ENCODE data around the gene SND1.

The SND1 gene

GRCh38 chr7:127943541-127944521, 291.8 kb downstream of the SND1 start:
- Histone ChIP-seq H3K4me1 (ENCODE audit: insufficient read depth, low read length) (peaks cover 52% of the 10 kb centered on the region), H3K36me3 (ENCODE audit: insufficient read depth, low read length) (no peaks in the 10 kb centered on the region), H3K27me3 (ENCODE audit: insufficient read depth, low read length) (no peaks in the 10 kb centered on the region), H3K9me3 (ENCODE audit: low read length) (no peaks in the 10 kb centered on the region), H3K4me3 (ENCODE audit: low read length) (no peak overlapping the region), H2AFZ (ENCODE audit: low read depth, low read length) (no peak overlapping the region)

GRCh38 chr7:127946111-127946510, 294.1 kb downstream of the SND1 start:
- no peak overlapping the region for H2AFZ ChIP-seq (ENCODE audit: low read depth, low read length)
- peaks cover 56% of the 10 kb centered on the region for H3K4me1 ChIP-seq (ENCODE audit: insufficient read depth, low read length)
- H3K9me3 ChIP-seq (ENCODE audit: low read length) = no peaks in the 10 kb centered on the region
- no peaks in the 10 kb centered on the region for H3K27me3 ChIP-seq (ENCODE audit: insufficient read depth, low read length)
- H3K4me3 ChIP-seq (ENCODE audit: low read length) = no peak overlapping the region
- no peaks in the 10 kb centered on the region for H3K36me3 ChIP-seq (ENCODE audit: insufficient read depth, low read length)

GRCh38 chr7:127946847-127947246, 294.9 kb downstream of the SND1 start:
- Histone ChIP-seq H3K27me3 (ENCODE audit: insufficient read depth, low read length) (no peaks in the 10 kb centered on the region), H2AFZ (ENCODE audit: low read depth, low read length) (no peak overlapping the region), H3K4me1 (ENCODE audit: insufficient read depth, low read length) (peaks cover 50% of the 10 kb centered on the region), H3K9me3 (ENCODE audit: low read length) (no peaks in the 10 kb centered on the region), H3K36me3 (ENCODE audit: insufficient read depth, low read length) (no peaks in the 10 kb centered on the region), H3K4me3 (ENCODE audit: low read length) (no peak overlapping the region)

DNA sequence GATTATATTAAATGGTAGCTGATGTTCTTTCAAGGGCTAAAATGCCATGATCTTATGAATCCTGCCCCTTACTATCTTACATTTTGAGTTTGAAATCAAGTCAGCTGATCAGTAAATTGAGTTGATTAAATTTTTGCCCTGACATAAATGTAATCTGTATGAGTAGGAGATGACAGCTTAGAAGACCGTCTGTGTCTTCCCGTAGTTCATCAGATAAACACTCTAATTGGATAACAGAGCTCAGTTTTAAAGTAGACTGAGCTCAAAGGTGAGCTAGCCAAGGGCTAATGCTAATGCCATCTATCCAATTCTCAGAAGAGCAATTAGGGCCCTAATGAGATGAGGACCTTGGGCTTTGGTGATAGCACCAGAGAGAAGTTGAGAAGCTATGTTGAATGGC, 296.3 kb downstream of the SND1 start:
- H3K36me3 ChIP-seq (ENCODE audit: insufficient read depth, low read length) = no peaks in the 10 kb centered on the region
- no peaks in the 10 kb centered on the region for H3K9me3 ChIP-seq (ENCODE audit: low read length)
- H3K27me3 ChIP-seq (ENCODE audit: insufficient read depth, low read length) = no peaks in the 10 kb centered on the region
- no peak overlapping the region for H3K4me3 ChIP-seq (ENCODE audit: low read length)
- no peak overlapping the region for H2AFZ ChIP-seq (ENCODE audit: low read depth, low read length)
- H3K4me1 ChIP-seq (ENCODE audit: insufficient read depth, low read length) = peaks cover 45% of the 10 kb centered on the region

DNA sequence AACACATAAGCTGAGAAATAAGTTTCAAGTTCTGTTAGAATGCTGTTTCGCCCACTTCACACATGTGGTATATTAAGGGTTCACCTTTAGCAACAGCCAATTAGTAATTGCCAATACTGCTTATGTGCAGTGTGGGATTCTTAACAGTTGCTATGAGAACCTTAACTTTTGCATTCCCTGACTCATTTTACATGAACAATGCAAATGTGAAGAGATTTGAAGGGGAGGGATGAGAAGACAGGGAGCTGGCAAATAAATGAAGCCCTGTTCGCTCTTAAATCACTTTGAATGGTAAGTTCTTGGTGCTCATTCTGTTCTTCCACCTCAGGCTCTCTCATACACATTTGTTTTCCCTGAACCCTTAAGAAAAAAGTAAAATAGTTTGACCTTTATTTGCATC, 296.9 kb downstream of the SND1 start:
- no peak overlapping the region for H2AFZ ChIP-seq (ENCODE audit: low read depth, low read length)
- H3K36me3 ChIP-seq (ENCODE audit: insufficient read depth, low read length) = no peaks in the 10 kb centered on the region
- H3K27me3 ChIP-seq (ENCODE audit: insufficient read depth, low read length) = no peaks in the 10 kb centered on the region
- H3K4me3 ChIP-seq (ENCODE audit: low read length) = no peak overlapping the region
- H3K4me1 ChIP-seq (ENCODE audit: insufficient read depth, low read length) = peaks cover 39% of the 10 kb centered on the region
- no peaks in the 10 kb centered on the region for H3K9me3 ChIP-seq (ENCODE audit: low read length)

DNA sequence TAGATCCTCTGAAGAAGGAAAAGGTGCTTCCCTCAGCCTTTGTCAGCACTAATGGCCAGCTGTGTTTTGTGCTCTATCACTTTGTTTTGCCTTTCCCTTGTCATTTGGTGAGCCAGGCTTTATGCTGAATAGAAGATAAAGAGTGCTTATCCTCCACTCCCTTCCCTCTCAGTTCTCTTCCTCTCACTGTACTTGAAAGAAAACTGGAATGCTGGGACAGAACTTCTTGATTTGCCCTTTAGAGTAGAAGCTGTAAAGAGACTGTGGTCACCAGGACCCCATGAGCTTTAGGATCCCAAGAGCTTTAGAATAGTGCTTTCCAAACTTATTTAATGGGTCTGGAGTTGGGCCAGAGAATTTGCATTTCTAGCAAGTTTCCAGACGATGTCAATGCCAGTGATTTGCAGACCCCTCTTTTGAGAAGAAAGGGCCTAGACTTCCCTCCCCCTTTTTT, 297.8 kb downstream of the SND1 start:
- no peaks in the 10 kb centered on the region for H3K9me3 ChIP-seq (ENCODE audit: low read length)
- no peak overlapping the region for H2AFZ ChIP-seq (ENCODE audit: low read depth, low read length)
- peaks cover 35% of the 10 kb centered on the region for H3K4me1 ChIP-seq (ENCODE audit: insufficient read depth, low read length)
- H3K27me3 ChIP-seq (ENCODE audit: insufficient read depth, low read length) = no peaks in the 10 kb centered on the region
- no peaks in the 10 kb centered on the region for H3K36me3 ChIP-seq (ENCODE audit: insufficient read depth, low read length)
- H3K4me3 ChIP-seq (ENCODE audit: low read length) = no peak overlapping the region

- Histone ChIP-seq H2AFZ (ENCODE audit: low read depth, low read length) (no peak overlapping the region), H3K4me1 (ENCODE audit: insufficient read depth, low read length) (peaks cover 35% of the 10 kb centered on the region), H3K36me3 (ENCODE audit: insufficient read depth, low read length) (no peaks in the 10 kb centered on the region), H3K9me3 (ENCODE audit: low read length) (no peaks in the 10 kb centered on the region), H3K27me3 (ENCODE audit: insufficient read depth, low read length) (no peaks in the 10 kb centered on the region), H3K4me3 (ENCODE audit: low read length) (no peak overlapping the region)
These were observed 298.4 kb downstream of the SND1 start for GRCh38 chr7:127950233-127950935.

DNA sequence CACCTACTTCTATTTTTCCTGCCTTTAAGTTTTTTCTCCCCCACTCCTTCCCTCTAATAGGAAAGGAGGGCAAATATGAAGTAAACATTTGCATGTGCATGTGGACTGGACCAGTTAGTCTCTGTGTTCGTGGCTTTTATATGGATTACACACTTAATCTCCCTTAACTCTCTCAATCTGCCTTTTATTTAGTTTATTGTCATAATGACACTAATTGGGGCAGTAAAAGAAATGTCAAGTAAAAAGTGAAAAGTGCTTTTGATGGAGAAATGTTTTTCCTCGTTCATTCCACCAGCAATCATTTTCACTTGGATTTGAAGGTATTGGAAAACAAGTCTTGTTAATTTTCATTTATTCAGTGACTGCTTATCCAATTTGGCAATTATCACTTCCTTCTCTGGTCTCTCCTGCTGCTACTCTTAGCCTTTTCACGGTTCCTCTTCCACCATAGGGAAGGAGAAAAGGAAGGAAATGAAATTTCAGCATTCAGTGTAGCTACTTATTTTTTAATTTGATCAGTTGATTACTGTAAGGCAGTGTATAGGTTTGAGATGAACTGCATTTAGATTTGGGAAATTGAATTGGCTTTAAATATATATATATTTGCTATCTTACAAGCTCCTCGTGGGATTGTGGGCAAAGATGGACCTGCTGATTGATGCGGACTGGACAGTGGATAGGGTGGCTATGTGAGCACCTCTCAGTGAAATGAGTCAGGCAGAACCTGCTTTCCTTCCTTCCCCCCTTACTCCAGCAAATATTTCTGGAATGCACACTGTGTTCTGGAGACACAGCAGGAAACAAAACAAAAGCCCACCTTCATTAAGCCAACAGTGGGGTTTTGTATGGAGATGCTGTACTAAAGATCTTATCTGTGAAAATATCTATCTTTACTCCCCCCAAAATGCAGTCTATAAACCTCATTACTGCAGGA, 301.7 kb downstream of the SND1 start:
- Histone ChIP-seq H3K27me3 (ENCODE audit: insufficient read depth, low read length) (no peaks in the 10 kb centered on the region), H3K4me3 (ENCODE audit: low read length) (no peak overlapping the region), H3K4me1 (ENCODE audit: insufficient read depth, low read length) (peaks cover 21% of the 10 kb centered on the region), H3K9me3 (ENCODE audit: low read length) (no peaks in the 10 kb centered on the region), H2AFZ (ENCODE audit: low read depth, low read length) (no peak overlapping the region), H3K36me3 (ENCODE audit: insufficient read depth, low read length) (no peaks in the 10 kb centered on the region)

- Histone ChIP-seq H3K9me3 (ENCODE audit: low read length) (no peaks in the 10 kb centered on the region), H3K27me3 (ENCODE audit: insufficient read depth, low read length) (no peaks in the 10 kb centered on the region), H3K4me3 (ENCODE audit: low read length) (no peak overlapping the region), H3K4me1 (ENCODE audit: insufficient read depth, low read length) (peaks cover 14% of the 10 kb centered on the region), H2AFZ (ENCODE audit: low read depth, low read length) (no peak overlapping the region), H3K36me3 (ENCODE audit: insufficient read depth, low read length) (no peaks in the 10 kb centered on the region)
These were observed 302.4 kb downstream of the SND1 start for GRCh38 chr7:127954357-127954748.

GRCh38 chr7:127955051-127955531, 303.1 kb downstream of the SND1 start:
- Histone ChIP-seq H3K9me3 (ENCODE audit: low read length) (no peaks in the 10 kb centered on the region), H3K4me3 (ENCODE audit: low read length) (no peak overlapping the region), H3K36me3 (ENCODE audit: insufficient read depth, low read length) (no peaks in the 10 kb centered on the region), H3K27me3 (ENCODE audit: insufficient read depth, low read length) (no peaks in the 10 kb centered on the region), H3K4me1 (ENCODE audit: insufficient read depth, low read length) (peaks cover 7% of the 10 kb centered on the region), H2AFZ (ENCODE audit: low read depth, low read length) (no peak overlapping the region)

GRCh38 chr7:127957886-127958285, 305.9 kb downstream of the SND1 start:
- Histone ChIP-seq H3K4me3 (ENCODE audit: low read length) (no peak overlapping the region), H2AFZ (ENCODE audit: low read depth, low read length) (no peak overlapping the region), H3K36me3 (ENCODE audit: insufficient read depth, low read length) (no peaks in the 10 kb centered on the region), H3K9me3 (ENCODE audit: low read length) (no peaks in the 10 kb centered on the region), H3K27me3 (ENCODE audit: insufficient read depth, low read length) (no peaks in the 10 kb centered on the region), H3K4me1 (ENCODE audit: insufficient read depth, low read length) (peaks cover 2% of the 10 kb centered on the region)

DNA sequence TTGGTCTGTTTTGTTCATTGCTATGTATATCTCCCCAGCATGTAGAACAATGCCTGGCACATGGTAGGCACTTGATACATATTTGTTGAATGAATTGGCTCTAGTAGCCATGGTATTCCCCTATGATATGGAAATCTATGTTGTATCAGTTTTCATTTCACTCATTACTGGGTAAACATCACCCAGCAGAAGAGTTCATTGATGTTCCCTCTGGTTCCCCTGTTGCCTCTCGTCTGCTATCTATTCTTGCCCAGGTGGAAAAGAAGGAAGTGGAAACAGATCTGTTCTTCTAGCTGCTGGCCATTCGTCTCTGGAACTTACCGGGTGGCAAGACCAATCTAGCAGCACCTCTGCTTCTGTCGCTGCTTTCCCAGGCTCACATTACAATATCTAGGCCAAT, 307.8 kb downstream of the SND1 start:
- Histone ChIP-seq H3K9me3 (ENCODE audit: low read length) (no peaks in the 10 kb centered on the region), H3K4me3 (ENCODE audit: low read length) (no peak overlapping the region), H3K4me1 (ENCODE audit: insufficient read depth, low read length) (no peaks in the 10 kb centered on the region), H2AFZ (ENCODE audit: low read depth, low read length) (no peak overlapping the region), H3K36me3 (ENCODE audit: insufficient read depth, low read length) (no peaks in the 10 kb centered on the region), H3K27me3 (ENCODE audit: insufficient read depth, low read length) (no peaks in the 10 kb centered on the region)

All from neuron (in vitro differentiated cells).